ENCODE measurements around the gene FGFR1OP2. TPM values are rescaled to one million over a fixed set of nuclear protein-coding genes. Genes with fewer than 3 reads are reported as not detected.

FGFR1OP2 gene
- total and polyA plus RNA-seq, 2 of the 8 experiments (the other 6 are each of a cell fraction or from before 2014, with no cell fraction given), result 8.8 to 34.4 TPM

GRCh38 chr12:27014085-27014858 is 76.0 kb downstream of the FGFR1OP2 start, which contains the start of gene TM7SF3:
Gene TM7SF3 (minus strand): TSS chr12:27014384. CDS start chr12:27014168, 216 bp downstream.
- H3K14ac ChIP-seq (ENCODE audit: insufficient read length), result no peak within 1 kb of the TSS
- H3K4me3 ChIP-seq (ENCODE audit: extremely low read depth in 1 of 4, insufficient read depth in 2 of 4, low read depth in 3 of 4, low read length in 4 of 4), result peak within 1 kb of the TSS; percentile 69 to 88 (median 82)
- H3K9me3 ChIP-seq (ENCODE audit: insufficient read depth in 2 of 2, low read depth in 1 of 2, low read length in 1 of 2), result no peaks in the 10 kb centered on the region
- CTCF ChIA-PET (ENCODE audit: partially characterized antibody), result interaction anchor here (0.7 to 2.4 kb wide), 15 partner anchors 8 to 661 kb away, joined by 3 to 11 read pairs (median 4); partner anchors contain the start of gene MED21
- H2BK5ac ChIP-seq (ENCODE audit: low read depth, low read length), result peak within 1 kb of the TSS; percentile 68
- POLR2A ChIA-PET (ENCODE audit: partially characterized antibody), result interaction anchor here (0.9 to 1.6 kb wide), 3 partner anchors 8 to 180 kb away, joined by 3 to 7 read pairs (median 4); partner anchors contain the start of genes FGFR1OP2 and MED21
- H4K8ac ChIP-seq (ENCODE audit: extremely low read depth, insufficient read depth, low read length), result peak within 1 kb of the TSS; percentile 72
- H3K79me1 ChIP-seq (ENCODE audit: low read depth, low read length), result no peaks in the 10 kb centered on the region
- H3K56ac ChIP-seq (replicated peaks; ENCODE audit: insufficient read length, low read depth, low read length), result peak within 1 kb of the TSS; percentile 82
- peak within 1 kb of the TSS; percentile 34; the same call in 1 of the 2 replicates for H2BK15ac ChIP-seq (ENCODE audit: low read length)
- peak within 1 kb of the TSS; percentile 79 to 90 for H3K4me2 ChIP-seq (ENCODE audit: insufficient read depth in 1 of 2, low read depth in 2 of 2, low read length in 2 of 2)
- peak within 1 kb of the TSS; percentile 92 for H2BK120ac ChIP-seq (replicated peaks; ENCODE audit: low read depth, low read length)
- peak within 1 kb of the TSS; percentile 75 for H3K18ac ChIP-seq (ENCODE audit: extremely low read depth, low read length)
- H3K79me2 ChIP-seq (ENCODE audit: control insufficient read depth in 1 of 2, insufficient read depth in 2 of 2, low read length in 2 of 2), result peaks cover 0 to 42% of the 10 kb centered on the region in 2 experiments; a peak in 2 of 4 replicates
- no peak for FAIRE-seq
- H2BK20ac ChIP-seq (ENCODE audit: low read length), result peak within 1 kb of the TSS; percentile 35; the same call in 1 of the 2 replicates
- peak within 1 kb of the TSS; percentile 97 for H4K91ac ChIP-seq (replicated peaks; ENCODE audit: insufficient read length, low read length)
- WGBS, 2 experiments (ENCODE audit: extremely low coverage in 1 of 2, insufficient coverage in 1 of 2, insufficient read length in 1 of 2, insufficient replicate concordance in 2 of 2, low coverage in 1 of 2, low lambda C conversion rate in 2 of 2, missing lambda C conversion rate in 1 of 2), result 2% methylated on average over 63 of the region's 71 CpGs; no CpG with 5 or more reads in 1 of the 2 experiments
- peak within 1 kb of the TSS; percentile 61 to 71 (median 68) for H3K9ac ChIP-seq (replicated peaks in 1 of 4; ENCODE audit: extremely low read depth in 1 of 4, low read depth in 3 of 4, low read length in 3 of 4)
- peaks cover 9% of the 10 kb centered on the region for H3K23me2 ChIP-seq (ENCODE audit: low read depth, low read length)
- peaks cover 0 to 10% (median 8%) of the 10 kb centered on the region in 4 experiments; a peak in 6 of 7 replicates for H3K4me1 ChIP-seq (replicated peaks in 1 of 4; ENCODE audit: control insufficient read depth in 3 of 4, insufficient read depth in 4 of 4, low read length in 3 of 4)
- H4K5ac ChIP-seq (ENCODE audit: insufficient read length, low read depth, low read length), result peak within 1 kb of the TSS; percentile 53
- H2BK12ac ChIP-seq (ENCODE audit: low read depth, low read length), result peak within 1 kb of the TSS; percentile 86
- H3K27ac ChIP-seq (ENCODE audit: low read depth, low read length), result peak within 1 kb of the TSS; percentile 60
- peak; percentile 89 to 94 for DNase-seq (ENCODE audit: low read depth in 1 of 2, low spot score in 2 of 2)
- H3K4ac ChIP-seq (replicated peaks; ENCODE audit: insufficient read length, low read depth, low read length), result peak within 1 kb of the TSS; percentile 69
- no peaks in the 10 kb centered on the region for H4K20me1 ChIP-seq (replicated peaks in 1 of 2; ENCODE audit: control insufficient read depth in 1 of 2, insufficient read depth in 2 of 2, low read length in 2 of 2)
- H3K36me3 ChIP-seq (ENCODE audit: control insufficient read depth in 2 of 4, insufficient read depth in 4 of 4, low read length in 3 of 4), result no peaks in the 10 kb centered on the region; a peak in 1 of 8 replicates
- peak within 1 kb of the TSS; percentile 95 for H2AFZ ChIP-seq (ENCODE audit: low read length)
- H3K27me3 ChIP-seq (replicated peaks in 1 of 4; ENCODE audit: control insufficient read depth in 3 of 4, extremely low read depth in 1 of 4, insufficient read depth in 3 of 4, low read length in 3 of 4), result no peaks in the 10 kb centered on the region
- H2AK5ac ChIP-seq (ENCODE audit: low read depth, low read length), result peak within 1 kb of the TSS; percentile 65; the same call in 1 of the 2 replicates
- H3K23ac ChIP-seq (ENCODE audit: insufficient read length), result no peak within 1 kb of the TSS
- peak; percentile 77 to 92 (median 82) for TF ChIP-seq CTCF (IDR thresholded peaks at IDR 0.05; ENCODE audit: control extremely low read depth in 1 of 3, insufficient read depth in 1 of 3, low read depth in 1 of 3, low read length in 3 of 3)
- TF ChIP-seq BRCA1 (IDR thresholded peaks at IDR 0.05; ENCODE audit: low read depth, low read length), result no peak
- no peak for TF ChIP-seq GABPA (IDR thresholded peaks at IDR 0.05; ENCODE audit: borderline replicate concordance, insufficient read depth, low read length)
- no peak for TF ChIP-seq CHD1 (IDR thresholded peaks at IDR 0.05; ENCODE audit: low read depth, low read length)
- TF ChIP-seq SIRT6 (IDR thresholded peaks at IDR 0.05; ENCODE audit: low read length), result no peak
- TF ChIP-seq BCL11A (IDR thresholded peaks at IDR 0.05; ENCODE audit: low read depth in 2 of 2, low read length in 2 of 2), result no peak
- TF ChIP-seq RFX5 (IDR thresholded peaks at IDR 0.05; ENCODE audit: borderline replicate concordance, low read depth, low read length), result no peak
- 0 out of 2 replicates have a peak, but pooled peaks have one; percentile 29 for TF ChIP-seq KDM5A (IDR thresholded peaks at IDR 0.05; ENCODE audit: low read length)
- peak; percentile 97 for TF ChIP-seq RBBP5 (IDR thresholded peaks at IDR 0.05; ENCODE audit: borderline replicate concordance, low read depth, low read length)
